Lung (tissue), 12 donors: ENCODE data around the gene PGAP2. TPM values are rescaled to one million over a fixed set of nuclear protein-coding genes. Genes with fewer than 3 reads are reported as not detected.

Source experiments
- ATAC-seq: fragments of 200-7000 bp; cut with Tn5 transposase; one replicate; pipeline ENCODE4 v1.9.1; 2020; ENCODE audit warnings: moderate number of reproducible peaks; ENCODE audit not compliant: insufficient read depth, low FRiP score
- DNase-seq, 3 donors: peaks; one replicate each; pipeline ENCODE4 v3.0.0-alpha.2; 2013 to 2017
- H3K27ac ChIP-seq, 2 donors: one replicate each; pipeline ENCODE4 v1.5.1; 2013; ENCODE audit warnings: mild to moderate bottlenecking in 2 of 2, moderate library complexity in 2 of 2, control low read depth in 1 of 2, inconsistent platforms in 1 of 2, low read depth in 1 of 2, low read length in 1 of 2
- H3K27me3 ChIP-seq, 3 donors: one replicate each; pipeline ENCODE4 v1.5.1; 2013; ENCODE audit warnings: low read length in 2 of 3; ENCODE audit not compliant: control insufficient read depth in 3 of 3, insufficient read depth in 3 of 3
- H3K36me3 ChIP-seq, 4 donors: one replicate each; pipeline ENCODE4 v1.5.1; 2013; ENCODE audit warnings: low read length in 4 of 4, mild to moderate bottlenecking in 1 of 4, moderate library complexity in 1 of 4; ENCODE audit not compliant: control insufficient read depth in 4 of 4, insufficient read depth in 4 of 4
- H3K4me1 ChIP-seq, 5 donors: one replicate each; pipeline ENCODE4 v1.5.1; 2013; ENCODE audit warnings: low read length in 5 of 5, mild to moderate bottlenecking in 2 of 5, moderate library complexity in 1 of 5; ENCODE audit not compliant: control insufficient read depth in 5 of 5, insufficient read depth in 5 of 5
- H3K4me3 ChIP-seq: one replicate; pipeline ENCODE4 v1.5.1; 2013; ENCODE audit warnings: mild to moderate bottlenecking, control low read depth, moderate library complexity
- H3K9ac ChIP-seq, 2 donors: one replicate each; pipeline ENCODE4 v1.5.1; 2013; ENCODE audit warnings: low read length in 2 of 2, control low read depth in 1 of 2; ENCODE audit not compliant: insufficient read depth in 1 of 2
- H3K9me3 ChIP-seq, 4 donors: one replicate each; pipeline ENCODE4 v1.5.1; 2013; ENCODE audit warnings: low read length in 3 of 4, mild to moderate bottlenecking in 1 of 4, moderate library complexity in 1 of 4; ENCODE audit not compliant: control insufficient read depth in 4 of 4, insufficient read depth in 3 of 4
- CTCF ChIP-seq: IDR thresholded peaks from 2 replicates; pipeline ENCODE4 v1.5.1; 2012; ENCODE audit warnings: mild to moderate bottlenecking; ENCODE audit errors: control extremely low read depth, extremely low read depth
- WGBS, 2 donors: extraction: QIAGEN DNeasy Blood & Tissue Kit; methylation state at CpG; one replicate each; pipeline ENCODE4 v1.1.7; 2013; 5-methylcytosine and 5-hydroxymethylcytosine counted together
- polyA plus RNA-seq, 2 donors: library from polyadenylated mRNA; stranded (reverse); fragments of 200-250 nt; gene quantifications; one replicate each; pipeline ENCODE4 v1.2.1, GENCODE V29; 2013
- total RNA-seq, 2 donors: library from RNA; depleted of rRNA in 1 of 2; stranded (reverse); fragments of >200 nt in 1 of 2; gene quantifications; one replicate each; pipeline ENCODE4 v1.2.1, GENCODE V29; 2014 to 2021
- donor health status: control.
- donor health status: control.
- donor health status: Bipolar disorder and iron deficiency.
- donor health status: healthy.
- donor health status: DM: yes; HTN: yes; CAD: no.

PGAP2 gene
- total and polyA plus RNA-seq, 4 donors = 17.5 to 23.6 (median 20.9) TPM

DNA sequence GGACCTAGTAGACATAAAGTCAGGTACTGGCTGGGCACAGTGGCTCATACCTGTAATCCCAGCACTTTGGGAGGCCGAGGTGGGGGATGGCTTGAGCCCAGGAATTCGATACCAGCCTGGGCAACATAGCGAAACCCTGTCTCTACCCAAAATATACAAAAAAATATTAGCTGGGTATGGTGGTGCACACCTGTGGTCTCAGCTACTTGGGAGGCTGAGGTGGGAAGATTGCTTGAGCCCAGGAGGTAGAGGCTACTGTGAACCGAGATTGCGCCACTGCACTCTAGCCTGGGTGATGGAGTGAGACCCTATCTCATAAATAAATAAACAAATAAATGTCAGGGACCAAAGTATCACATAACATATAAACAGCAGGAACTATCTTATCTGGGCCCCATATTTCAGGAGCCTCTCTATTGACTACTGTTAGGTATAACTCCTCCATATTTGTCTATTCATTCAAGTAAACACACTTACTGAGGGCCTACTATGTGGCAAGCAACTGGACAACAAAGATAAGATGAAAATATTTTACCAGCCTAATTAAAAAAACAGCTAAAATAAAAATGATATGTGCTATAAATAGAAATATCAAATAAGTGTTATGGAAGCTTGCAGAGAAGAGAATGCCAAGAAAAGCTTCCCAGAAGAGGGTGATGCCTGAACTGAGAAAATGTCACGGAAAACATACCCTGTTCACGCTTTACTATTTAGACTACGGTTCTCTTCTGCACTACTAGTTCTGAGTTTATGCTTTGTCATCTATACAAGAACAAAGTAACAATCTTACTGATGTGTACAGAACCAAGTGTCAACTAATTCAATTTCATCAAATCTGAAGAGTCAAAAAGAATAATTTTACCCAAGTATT is 13.0 kb upstream of the PGAP2 start:
- DNase-seq = no peak
- Histone ChIP-seq H3K27me3 (no peaks in the 10 kb centered on the region), H3K4me3 (no peak overlapping the region), H3K9ac (peak overlapping the region in 1 of 2 donors; percentile 94), H3K4me1 (peaks cover 0 to 18% (median 8%) of the 10 kb centered on the region in 5 donors), H3K9me3 (no peaks in the 10 kb centered on the region), H3K27ac (no peak overlapping the region), H3K36me3 (peaks cover 5 to 14% (median 9%) of the 10 kb centered on the region in 4 donors)
- no peak for TF ChIP-seq CTCF
- WGBS, 2 donors = 82 to 87% methylated on average over 8 of the region's 8 CpGs
- ATAC-seq = no peak

DNA sequence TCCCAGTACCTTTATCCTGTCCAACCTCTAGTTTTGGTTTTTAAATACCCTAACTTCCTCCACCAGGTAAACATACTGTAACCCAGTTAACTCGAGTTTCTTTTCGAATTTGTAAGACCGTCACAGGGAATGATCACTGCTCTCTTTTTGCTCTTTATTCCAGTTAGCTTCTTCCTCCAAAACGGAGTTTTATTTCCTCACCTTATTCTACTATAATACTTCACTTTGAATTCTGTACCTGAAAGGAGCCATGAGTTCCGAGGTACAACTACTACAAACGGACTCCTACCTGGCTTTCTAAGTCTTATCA is 12.4 kb upstream of the PGAP2 start:
- H3K9me3 ChIP-seq = no peaks in the 10 kb centered on the region
- peak overlapping the region; percentile 94 for H3K9ac ChIP-seq
- H3K36me3 ChIP-seq = peaks cover 5 to 13% (median 9%) of the 10 kb centered on the region in 4 donors
- no peak overlapping the region for H3K27ac ChIP-seq
- TF ChIP-seq CTCF = no peak
- 32 to 35% methylated on average over 6 of the region's 6 CpGs for WGBS, 2 donors
- no peak for DNase-seq
- no peak for ATAC-seq
- peaks cover 0 to 18% (median 8%) of the 10 kb centered on the region in 5 donors for H3K4me1 ChIP-seq
- no peak overlapping the region for H3K4me3 ChIP-seq
- no peaks in the 10 kb centered on the region for H3K27me3 ChIP-seq

DNA sequence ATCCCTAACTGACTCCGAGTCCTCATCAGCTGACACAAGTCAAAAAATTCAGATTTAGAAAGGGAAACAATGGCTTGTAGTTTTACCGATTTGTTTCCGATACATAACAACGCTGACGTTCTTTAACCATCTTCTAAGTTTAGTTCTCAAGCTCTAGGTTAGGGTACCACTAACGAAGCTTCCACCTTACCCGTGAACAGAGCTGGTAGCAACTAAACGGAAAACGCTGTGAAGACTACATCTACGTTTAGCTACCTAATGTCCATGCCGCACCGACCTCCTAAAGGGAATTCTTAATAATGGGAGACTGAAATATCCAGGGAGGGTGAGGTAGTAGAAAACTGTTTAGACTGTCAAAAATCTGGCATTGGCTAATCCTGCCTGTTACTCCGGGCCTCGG is 12.0 kb upstream of the PGAP2 start:
- Histone ChIP-seq H3K9ac (peak overlapping the region; percentile 94), H3K36me3 (peaks cover 5 to 12% (median 9%) of the 10 kb centered on the region in 4 donors), H3K4me3 (peak overlapping the region; percentile 96), H3K27ac (peak overlapping the region in 1 of 2 donors; percentile 56), H3K4me1 (peaks cover 0 to 18% (median 8%) of the 10 kb centered on the region in 5 donors), H3K27me3 (no peaks in the 10 kb centered on the region), H3K9me3 (no peaks in the 10 kb centered on the region)
- 9 to 14% methylated on average over 14 of the region's 14 CpGs for WGBS, 2 donors
- DNase-seq = no peak
- ATAC-seq = no peak
- no peak for TF ChIP-seq CTCF
